ENCODE results near the gene NFE2L1. TPM values are rescaled to one million over a fixed set of nuclear protein-coding genes. Genes with fewer than 3 reads are reported as not detected.

The NFE2L1 gene
- total and polyA plus RNA-seq, 9 of the 15 experiments (the other 6 are each of a cell fraction or from before 2014, with no cell fraction given): 2.0 to 68.6 (median 39.7) TPM

DNA sequence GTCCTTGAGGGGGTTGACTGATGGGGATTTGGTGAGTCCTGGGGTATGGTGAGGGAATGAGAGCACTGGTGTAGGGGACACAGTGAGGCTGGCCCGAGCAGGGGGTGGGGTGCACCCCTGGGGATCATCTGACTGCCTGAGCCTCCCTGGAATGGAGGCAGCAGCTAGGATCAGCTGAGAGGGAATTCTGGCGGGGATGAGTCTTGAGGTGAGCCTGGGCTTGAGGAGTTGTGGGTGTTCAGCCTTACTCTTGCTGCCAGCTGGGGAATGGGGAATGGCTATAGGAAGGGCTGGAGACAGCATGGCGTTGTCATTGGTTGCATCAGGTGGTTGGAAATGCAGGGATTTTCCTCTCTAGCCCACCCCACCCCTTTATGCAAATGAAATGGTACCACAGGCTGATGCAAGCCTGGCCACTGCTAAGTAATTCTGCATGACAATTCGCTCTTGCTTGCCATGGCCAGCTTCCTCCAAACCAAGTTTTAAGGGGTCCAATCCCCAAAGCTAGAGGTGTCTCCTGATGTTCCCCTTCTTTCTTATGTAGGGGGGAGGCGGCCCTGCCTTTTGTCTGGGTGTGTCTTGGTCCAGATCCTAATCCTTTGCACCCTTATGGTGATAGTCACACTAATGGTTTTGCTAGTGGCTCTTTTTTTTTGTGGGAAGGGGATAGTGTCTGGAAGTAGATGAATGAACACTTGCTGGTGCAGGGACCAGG, 7.5 kb downstream of the NFE2L1 start (continued):
- no peak for TF ChIP-seq CHD4 (IDR thresholded peaks at IDR 0.05; ENCODE audit: insufficient read depth, insufficient replicate concordance, low read depth, low read length, poor library complexity, severe bottlenecking)
- no peak for TF ChIP-seq PRPF4 (IDR thresholded peaks at IDR 0.05; ENCODE audit: insufficient read depth, low read depth, low read length, poor library complexity, severe bottlenecking)
- TF ChIP-seq MTA2 (IDR thresholded peaks at IDR 0.05; ENCODE audit: low read depth): no peak
- TF ChIP-seq, protein P1, sequence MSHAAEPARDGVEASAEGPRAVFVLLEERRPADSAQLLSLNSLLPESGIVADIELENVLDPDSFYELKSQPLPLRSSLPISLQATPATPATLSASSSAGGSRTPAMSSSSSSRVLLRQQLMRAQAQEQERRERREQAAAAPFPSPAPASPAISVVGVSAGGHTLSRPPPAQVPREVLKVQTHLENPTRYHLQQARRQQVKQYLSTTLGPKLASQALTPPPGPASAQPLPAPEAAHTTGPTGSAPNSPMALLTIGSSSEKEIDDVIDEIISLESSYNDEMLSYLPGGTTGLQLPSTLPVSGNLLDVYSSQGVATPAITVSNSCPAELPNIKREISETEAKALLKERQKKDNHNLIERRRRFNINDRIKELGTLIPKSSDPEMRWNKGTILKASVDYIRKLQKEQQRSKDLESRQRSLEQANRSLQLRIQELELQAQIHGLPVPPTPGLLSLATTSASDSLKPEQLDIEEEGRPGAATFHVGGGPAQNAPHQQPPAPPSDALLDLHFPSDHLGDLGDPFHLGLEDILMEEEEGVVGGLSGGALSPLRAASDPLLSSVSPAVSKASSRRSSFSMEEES (CRISPR knock-in tag; IDR thresholded peaks at IDR 0.05): no peak
- TF ChIP-seq FOXA1 (IDR thresholded peaks at IDR 0.05; ENCODE audit: borderline replicate concordance): no peak
- no peak for TF ChIP-seq FOXA3 (CRISPR knock-in tag; conservative IDR thresholded peaks at IDR 0.05 in 1 of 2, IDR thresholded peaks at IDR 0.05 in 1 of 2)
- TF ChIP-seq POU5F1 (IDR thresholded peaks at IDR 0.05; ENCODE audit: borderline replicate concordance, low read depth, low read length, partially characterized antibody): no peak
- TF ChIP-seq ZNF699 (CRISPR knock-in tag; IDR thresholded peaks at IDR 0.05; ENCODE audit: insufficient replicate concordance): no peak
- TF ChIP-seq, protein P2, sequence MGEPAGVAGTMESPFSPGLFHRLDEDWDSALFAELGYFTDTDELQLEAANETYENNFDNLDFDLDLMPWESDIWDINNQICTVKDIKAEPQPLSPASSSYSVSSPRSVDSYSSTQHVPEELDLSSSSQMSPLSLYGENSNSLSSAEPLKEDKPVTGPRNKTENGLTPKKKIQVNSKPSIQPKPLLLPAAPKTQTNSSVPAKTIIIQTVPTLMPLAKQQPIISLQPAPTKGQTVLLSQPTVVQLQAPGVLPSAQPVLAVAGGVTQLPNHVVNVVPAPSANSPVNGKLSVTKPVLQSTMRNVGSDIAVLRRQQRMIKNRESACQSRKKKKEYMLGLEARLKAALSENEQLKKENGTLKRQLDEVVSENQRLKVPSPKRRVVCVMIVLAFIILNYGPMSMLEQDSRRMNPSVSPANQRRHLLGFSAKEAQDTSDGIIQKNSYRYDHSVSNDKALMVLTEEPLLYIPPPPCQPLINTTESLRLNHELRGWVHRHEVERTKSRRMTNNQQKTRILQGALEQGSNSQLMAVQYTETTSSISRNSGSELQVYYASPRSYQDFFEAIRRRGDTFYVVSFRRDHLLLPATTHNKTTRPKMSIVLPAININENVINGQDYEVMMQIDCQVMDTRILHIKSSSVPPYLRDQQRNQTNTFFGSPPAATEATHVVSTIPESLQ (CRISPR knock-in tag; IDR thresholded peaks at IDR 0.05): no peak
- TF ChIP-seq, protein P3, sequence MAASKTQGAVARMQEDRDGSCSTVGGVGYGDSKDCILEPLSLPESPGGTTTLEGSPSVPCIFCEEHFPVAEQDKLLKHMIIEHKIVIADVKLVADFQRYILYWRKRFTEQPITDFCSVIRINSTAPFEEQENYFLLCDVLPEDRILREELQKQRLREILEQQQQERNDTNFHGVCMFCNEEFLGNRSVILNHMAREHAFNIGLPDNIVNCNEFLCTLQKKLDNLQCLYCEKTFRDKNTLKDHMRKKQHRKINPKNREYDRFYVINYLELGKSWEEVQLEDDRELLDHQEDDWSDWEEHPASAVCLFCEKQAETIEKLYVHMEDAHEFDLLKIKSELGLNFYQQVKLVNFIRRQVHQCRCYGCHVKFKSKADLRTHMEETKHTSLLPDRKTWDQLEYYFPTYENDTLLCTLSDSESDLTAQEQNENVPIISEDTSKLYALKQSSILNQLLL (CRISPR knock-in tag; IDR thresholded peaks at IDR 0.05; ENCODE audit: borderline replicate concordance): no peak
- TF ChIP-seq, protein P4, sequence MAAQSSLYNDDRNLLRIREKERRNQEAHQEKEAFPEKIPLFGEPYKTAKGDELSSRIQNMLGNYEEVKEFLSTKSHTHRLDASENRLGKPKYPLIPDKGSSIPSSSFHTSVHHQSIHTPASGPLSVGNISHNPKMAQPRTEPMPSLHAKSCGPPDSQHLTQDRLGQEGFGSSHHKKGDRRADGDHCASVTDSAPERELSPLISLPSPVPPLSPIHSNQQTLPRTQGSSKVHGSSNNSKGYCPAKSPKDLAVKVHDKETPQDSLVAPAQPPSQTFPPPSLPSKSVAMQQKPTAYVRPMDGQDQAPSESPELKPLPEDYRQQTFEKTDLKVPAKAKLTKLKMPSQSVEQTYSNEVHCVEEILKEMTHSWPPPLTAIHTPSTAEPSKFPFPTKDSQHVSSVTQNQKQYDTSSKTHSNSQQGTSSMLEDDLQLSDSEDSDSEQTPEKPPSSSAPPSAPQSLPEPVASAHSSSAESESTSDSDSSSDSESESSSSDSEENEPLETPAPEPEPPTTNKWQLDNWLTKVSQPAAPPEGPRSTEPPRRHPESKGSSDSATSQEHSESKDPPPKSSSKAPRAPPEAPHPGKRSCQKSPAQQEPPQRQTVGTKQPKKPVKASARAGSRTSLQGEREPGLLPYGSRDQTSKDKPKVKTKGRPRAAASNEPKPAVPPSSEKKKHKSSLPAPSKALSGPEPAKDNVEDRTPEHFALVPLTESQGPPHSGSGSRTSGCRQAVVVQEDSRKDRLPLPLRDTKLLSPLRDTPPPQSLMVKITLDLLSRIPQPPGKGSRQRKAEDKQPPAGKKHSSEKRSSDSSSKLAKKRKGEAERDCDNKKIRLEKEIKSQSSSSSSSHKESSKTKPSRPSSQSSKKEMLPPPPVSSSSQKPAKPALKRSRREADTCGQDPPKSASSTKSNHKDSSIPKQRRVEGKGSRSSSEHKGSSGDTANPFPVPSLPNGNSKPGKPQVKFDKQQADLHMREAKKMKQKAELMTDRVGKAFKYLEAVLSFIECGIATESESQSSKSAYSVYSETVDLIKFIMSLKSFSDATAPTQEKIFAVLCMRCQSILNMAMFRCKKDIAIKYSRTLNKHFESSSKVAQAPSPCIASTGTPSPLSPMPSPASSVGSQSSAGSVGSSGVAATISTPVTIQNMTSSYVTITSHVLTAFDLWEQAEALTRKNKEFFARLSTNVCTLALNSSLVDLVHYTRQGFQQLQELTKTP (IDR thresholded peaks at IDR 0.05; ENCODE audit: low read depth in 1 of 2, partially characterized antibody in 2 of 2): peak; percentile 23 to 30
- peak; percentile 43 for TF ChIP-seq FOSL1 (tag; conservative IDR thresholded peaks at IDR 0.05)
- no peak; the same call in 1 of the 2 replicates for TF ChIP-seq CREB3 (tag; conservative IDR thresholded peaks at IDR 0.05; ENCODE audit: low read depth)
- TF ChIP-seq TCF7 (IDR thresholded peaks at IDR 0.05; ENCODE audit: borderline replicate concordance): no peak
- TF ChIP-seq ZNF316 (IDR thresholded peaks at IDR 0.05): no peak
- peak; percentile 83; the same call in 1 of the 2 replicates for TF ChIP-seq ZNF431 (CRISPR knock-in tag; IDR thresholded peaks at IDR 0.05)
